Measurements from ENCODE around the gene MCM3.

The MCM3 gene

DNA sequence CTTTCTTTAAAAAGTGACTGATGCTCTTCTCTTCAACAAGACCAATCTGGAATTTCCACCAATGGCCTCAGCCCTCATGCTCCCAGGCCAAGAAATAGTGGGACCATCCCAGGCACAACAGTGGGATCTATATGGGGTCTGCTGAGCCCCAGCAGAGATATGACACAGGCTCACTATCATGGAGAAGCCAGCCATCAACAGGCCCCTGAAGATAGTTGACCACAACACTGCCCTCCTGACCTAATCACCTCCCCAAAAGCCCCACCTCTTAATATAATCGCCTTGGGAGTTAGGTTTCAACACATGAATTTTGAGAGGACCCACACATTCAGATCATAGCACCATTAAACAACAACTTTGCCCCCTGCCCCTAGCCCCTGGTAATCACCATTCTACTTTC lies 16.8 kb upstream of the MCM3 start:
- peaks cover 3% of the 10 kb centered on the region for H3K9me3 ChIP-seq (ENCODE audit: insufficient read depth, low read depth, low read length)
- peak overlapping the region; percentile 87 for H4K91ac ChIP-seq (ENCODE audit: low read depth, low read length)
- H3K18ac ChIP-seq (ENCODE audit: low read length), result no peak overlapping the region
- no CpG with 5 or more reads among the region's 1 CpG for WGBS (ENCODE audit: extremely low coverage, insufficient coverage, insufficient read length)
- H2BK5ac ChIP-seq (ENCODE audit: low read depth, low read length, poor library complexity), result peak overlapping the region; percentile 18
- no peak overlapping the region for H3K9ac ChIP-seq (ENCODE audit: low read length)
- peaks cover 7% of the 10 kb centered on the region for H3K79me2 ChIP-seq (ENCODE audit: control insufficient read depth, insufficient read depth, low read length, poor library complexity)
- H3K4me1 ChIP-seq (ENCODE audit: control insufficient read depth in 1 of 2, insufficient read depth in 2 of 2, low read length in 2 of 2), result peaks cover 13 to 20% of the 10 kb centered on the region in 2 experiments
- H3K27me3 ChIP-seq (ENCODE audit: insufficient read depth, low read length), result no peaks in the 10 kb centered on the region
- H4K12ac ChIP-seq (ENCODE audit: low read depth, low read length), result no peak overlapping the region
- no peak overlapping the region for H3K4me2 ChIP-seq (ENCODE audit: low read length)
- no peak for DNase-seq
- H3K23ac ChIP-seq (ENCODE audit: low read length), result no peak overlapping the region
- H3K4ac ChIP-seq (ENCODE audit: low read depth, low read length), result peak overlapping the region; percentile 46
- H3K4me3 ChIP-seq (ENCODE audit: low read depth, low read length), result no peak overlapping the region
- H2AFZ ChIP-seq (ENCODE audit: insufficient read depth, low read length, poor library complexity), result no peak overlapping the region
- H3K14ac ChIP-seq (ENCODE audit: low read length), result peak overlapping the region; percentile 46
- H3K27ac ChIP-seq (ENCODE audit: low read depth, low read length), result no peak overlapping the region
- H2BK12ac ChIP-seq (ENCODE audit: low read length), result peak overlapping the region; percentile 99
- H3K36me3 ChIP-seq (ENCODE audit: control insufficient read depth in 1 of 2, insufficient read depth in 2 of 2, low read length in 2 of 2), result no peaks in the 10 kb centered on the region
- peaks cover 28% of the 10 kb centered on the region for H3K79me1 ChIP-seq (ENCODE audit: low read length)
- no peak overlapping the region for H4K8ac ChIP-seq (ENCODE audit: low read depth, low read length)
- H2BK120ac ChIP-seq (ENCODE audit: insufficient read depth, low read length, poor library complexity), result peak overlapping the region; percentile 86
- peak overlapping the region; percentile 67 for H2AK5ac ChIP-seq (ENCODE audit: low read length)

GRCh38 chr6:52300489-52300931 lies 16.0 kb upstream of the MCM3 start:
- H3K27ac ChIP-seq (ENCODE audit: low read depth, low read length), result no peak overlapping the region
- H3K4me1 ChIP-seq (ENCODE audit: control insufficient read depth in 1 of 2, insufficient read depth in 2 of 2, low read length in 2 of 2), result peaks cover 8 to 15% of the 10 kb centered on the region in 2 experiments
- no peak overlapping the region for H3K4ac ChIP-seq (ENCODE audit: low read depth, low read length)
- no peak overlapping the region for H3K9ac ChIP-seq (ENCODE audit: low read length)
- H3K36me3 ChIP-seq (ENCODE audit: control insufficient read depth in 1 of 2, insufficient read depth in 2 of 2, low read length in 2 of 2), result no peaks in the 10 kb centered on the region
- H3K14ac ChIP-seq (ENCODE audit: low read length), result no peak overlapping the region
- H4K8ac ChIP-seq (ENCODE audit: low read depth, low read length), result no peak overlapping the region
- no peak overlapping the region for H2AFZ ChIP-seq (ENCODE audit: insufficient read depth, low read length, poor library complexity)
- peak overlapping the region; percentile 52 for H4K91ac ChIP-seq (ENCODE audit: low read depth, low read length)
- peaks cover 4% of the 10 kb centered on the region for H3K79me2 ChIP-seq (ENCODE audit: control insufficient read depth, insufficient read depth, low read length, poor library complexity)
- peaks cover 5% of the 10 kb centered on the region for H3K9me3 ChIP-seq (ENCODE audit: insufficient read depth, low read depth, low read length)
- DNase-seq, result no peak
- WGBS (ENCODE audit: extremely low coverage, insufficient coverage, insufficient read length), result no CpG with 5 or more reads among the region's 2 CpGs
- H2BK12ac ChIP-seq (ENCODE audit: low read length), result peak overlapping the region; percentile 74
- H4K12ac ChIP-seq (ENCODE audit: low read depth, low read length), result no peak overlapping the region
- H3K4me3 ChIP-seq (ENCODE audit: low read depth, low read length), result no peak overlapping the region
- no peaks in the 10 kb centered on the region for H3K27me3 ChIP-seq (ENCODE audit: insufficient read depth, low read length)
- no peak overlapping the region for H3K18ac ChIP-seq (ENCODE audit: low read length)
- H2BK5ac ChIP-seq (ENCODE audit: low read depth, low read length, poor library complexity), result no peak overlapping the region
- peak overlapping the region; percentile 26 for H2BK120ac ChIP-seq (ENCODE audit: insufficient read depth, low read length, poor library complexity)
- H3K79me1 ChIP-seq (ENCODE audit: low read length), result peaks cover 22% of the 10 kb centered on the region
- no peak overlapping the region for H3K23ac ChIP-seq (ENCODE audit: low read length)
- no peak overlapping the region for H3K4me2 ChIP-seq (ENCODE audit: low read length)
- H2AK5ac ChIP-seq (ENCODE audit: low read length), result no peak overlapping the region

DNA sequence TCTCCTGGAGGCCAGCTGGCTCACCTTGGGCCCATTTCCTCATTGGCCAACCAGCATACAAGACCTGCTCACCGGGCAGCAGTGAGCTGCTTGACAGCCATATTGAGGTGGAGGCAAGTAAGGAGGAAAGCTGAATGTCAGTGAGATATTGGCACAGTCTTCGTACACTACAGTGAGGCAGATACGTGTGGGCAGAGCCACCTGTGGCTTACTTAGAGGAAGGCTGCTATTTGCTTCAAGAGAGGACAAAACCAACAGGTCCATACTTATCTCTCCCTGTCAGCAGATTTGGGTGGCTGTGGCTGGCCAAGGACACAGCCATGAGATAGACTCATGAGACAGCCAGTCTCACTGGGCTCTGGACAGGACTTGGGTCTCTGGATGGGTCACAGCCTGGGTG lies 15.1 kb upstream of the MCM3 start:
- Histone ChIP-seq H3K14ac (ENCODE audit: low read length) (no peak overlapping the region), H2BK120ac (ENCODE audit: insufficient read depth, low read length, poor library complexity) (no peak overlapping the region), H3K79me1 (ENCODE audit: low read length) (peaks cover 19% of the 10 kb centered on the region), H3K79me2 (ENCODE audit: control insufficient read depth, insufficient read depth, low read length, poor library complexity) (peaks cover 4% of the 10 kb centered on the region), H4K12ac (ENCODE audit: low read depth, low read length) (no peak overlapping the region), H3K36me3 (ENCODE audit: control insufficient read depth in 1 of 2, insufficient read depth in 2 of 2, low read length in 2 of 2) (no peaks in the 10 kb centered on the region), H3K27ac (ENCODE audit: low read depth, low read length) (no peak overlapping the region), H4K91ac (ENCODE audit: low read depth, low read length) (peak overlapping the region; percentile 33), H2AFZ (ENCODE audit: insufficient read depth, low read length, poor library complexity) (no peak overlapping the region), H3K23ac (ENCODE audit: low read length) (no peak overlapping the region), H2BK12ac (ENCODE audit: low read length) (peak overlapping the region; percentile 4), H4K8ac (ENCODE audit: low read depth, low read length) (no peak overlapping the region), H3K4me3 (ENCODE audit: low read depth, low read length) (no peak overlapping the region), H3K4me2 (ENCODE audit: low read length) (no peak overlapping the region), H2AK5ac (ENCODE audit: low read length) (no peak overlapping the region), H3K4ac (ENCODE audit: low read depth, low read length) (no peak overlapping the region), H3K9me3 (ENCODE audit: insufficient read depth, low read depth, low read length) (peaks cover 5% of the 10 kb centered on the region), H3K27me3 (ENCODE audit: insufficient read depth, low read length) (no peaks in the 10 kb centered on the region), H3K18ac (ENCODE audit: low read length) (no peak overlapping the region), H2BK5ac (ENCODE audit: low read depth, low read length, poor library complexity) (no peak overlapping the region), H3K9ac (ENCODE audit: low read length) (no peak overlapping the region), H3K4me1 (ENCODE audit: control insufficient read depth in 1 of 2, insufficient read depth in 2 of 2, low read length in 2 of 2) (peaks cover 8 to 11% of the 10 kb centered on the region in 2 experiments)
- no CpG with 5 or more reads among the region's 3 CpGs for WGBS (ENCODE audit: extremely low coverage, insufficient coverage, insufficient read length)
- DNase-seq, result no peak

GRCh38 chr6:52297433-52297832 lies 12.9 kb upstream of the MCM3 start:
- no CpG with 5 or more reads among the region's 3 CpGs for WGBS (ENCODE audit: extremely low coverage, insufficient coverage, insufficient read length)
- Histone ChIP-seq H3K27me3 (ENCODE audit: insufficient read depth, low read length) (no peaks in the 10 kb centered on the region), H4K91ac (ENCODE audit: low read depth, low read length) (no peak overlapping the region), H3K18ac (ENCODE audit: low read length) (no peak overlapping the region), H3K4me2 (ENCODE audit: low read length) (no peak overlapping the region), H3K23ac (ENCODE audit: low read length) (no peak overlapping the region), H2BK12ac (ENCODE audit: low read length) (peak overlapping the region; percentile 90), H3K79me2 (ENCODE audit: control insufficient read depth, insufficient read depth, low read length, poor library complexity) (no peaks in the 10 kb centered on the region), H3K9me3 (ENCODE audit: insufficient read depth, low read depth, low read length) (peaks cover 5% of the 10 kb centered on the region), H2AFZ (ENCODE audit: insufficient read depth, low read length, poor library complexity) (no peak overlapping the region), H3K27ac (ENCODE audit: low read depth, low read length) (no peak overlapping the region), H3K9ac (ENCODE audit: low read length) (no peak overlapping the region), H3K4ac (ENCODE audit: low read depth, low read length) (no peak overlapping the region), H3K4me3 (ENCODE audit: low read depth, low read length) (no peak overlapping the region), H3K79me1 (ENCODE audit: low read length) (peaks cover 3% of the 10 kb centered on the region), H4K12ac (ENCODE audit: low read depth, low read length) (no peak overlapping the region), H3K36me3 (ENCODE audit: control insufficient read depth in 1 of 2, insufficient read depth in 2 of 2, low read length in 2 of 2) (no peaks in the 10 kb centered on the region), H2BK120ac (ENCODE audit: insufficient read depth, low read length, poor library complexity) (no peak overlapping the region), H2BK5ac (ENCODE audit: low read depth, low read length, poor library complexity) (no peak overlapping the region), H3K14ac (ENCODE audit: low read length) (no peak overlapping the region), H2AK5ac (ENCODE audit: low read length) (peak overlapping the region; percentile 62), H4K8ac (ENCODE audit: low read depth, low read length) (no peak overlapping the region), H3K4me1 (ENCODE audit: control insufficient read depth in 1 of 2, insufficient read depth in 2 of 2, low read length in 2 of 2) (peaks cover 0 to 3% of the 10 kb centered on the region in 2 experiments)
- no peak for DNase-seq

Measured in trophoblast cell (in vitro differentiated cells and primary cell).